ENCODE measurements around the gene LRRC74A. TPM values are rescaled to one million over a fixed set of nuclear protein-coding genes. Genes with fewer than 3 reads are reported as not detected.

LRRC74A gene
- total RNA-seq, 1 donor from 2014 or later, result not detected

DNA sequence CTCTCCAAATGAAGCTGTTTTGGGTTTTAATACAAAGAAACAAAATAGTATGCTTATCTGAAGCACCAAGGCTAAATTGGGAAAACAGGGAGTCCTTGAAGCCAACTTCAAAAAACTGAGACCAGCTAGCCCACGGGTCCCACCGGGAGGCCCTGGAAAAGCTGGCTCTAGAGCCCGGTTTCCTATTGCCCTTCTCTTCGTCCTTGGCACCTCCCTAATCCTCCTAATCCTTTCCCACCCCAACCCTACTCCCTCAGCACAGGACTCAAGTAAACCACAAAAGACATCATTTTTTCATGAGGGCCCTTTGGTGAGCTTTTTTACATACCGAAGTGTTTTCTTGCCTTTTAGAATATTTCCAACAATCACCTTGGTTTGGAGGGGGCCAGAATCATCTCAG lies 11.3 kb downstream of the LRRC74A start:
- Histone ChIP-seq H3K4me1 (ENCODE audit: control insufficient read depth in 3 of 3, insufficient read depth in 3 of 3, low read length in 3 of 3) (no peaks in the 10 kb centered on the region), H3K36me3 (ENCODE audit: control insufficient read depth in 3 of 3, insufficient read depth in 3 of 3, low read length in 3 of 3) (no peaks in the 10 kb centered on the region), H3K27me3 (ENCODE audit: control insufficient read depth in 3 of 3, insufficient read depth in 3 of 3, low read length in 3 of 3) (peaks cover 0 to 6% (median 0%) of the 10 kb centered on the region in 3 donors), H3K27ac (ENCODE audit: low read depth, low read length) (no peak overlapping the region), H3K9me3 (ENCODE audit: control insufficient read depth in 3 of 3, low read length in 3 of 3) (no peaks in the 10 kb centered on the region), H3K9ac (ENCODE audit: low read depth in 1 of 3, low read length in 3 of 3) (no peak overlapping the region), H3K4me3 (ENCODE audit: low read length in 3 of 3) (no peak overlapping the region)

GRCh38 chr14:76842414-76842813 lies 16.2 kb downstream of the LRRC74A start:
- no peak overlapping the region for H3K9ac ChIP-seq (ENCODE audit: low read depth in 1 of 3, low read length in 3 of 3)
- peaks cover 0 to 8% (median 0%) of the 10 kb centered on the region in 3 donors for H3K27me3 ChIP-seq (ENCODE audit: control insufficient read depth in 3 of 3, insufficient read depth in 3 of 3, low read length in 3 of 3)
- H3K27ac ChIP-seq (ENCODE audit: low read depth, low read length), result no peak overlapping the region
- H3K9me3 ChIP-seq (ENCODE audit: control insufficient read depth in 3 of 3, low read length in 3 of 3), result no peaks in the 10 kb centered on the region
- no peaks in the 10 kb centered on the region for H3K36me3 ChIP-seq (ENCODE audit: control insufficient read depth in 3 of 3, insufficient read depth in 3 of 3, low read length in 3 of 3)
- H3K4me3 ChIP-seq (ENCODE audit: low read length in 3 of 3), result no peak overlapping the region
- H3K4me1 ChIP-seq (ENCODE audit: control insufficient read depth in 3 of 3, insufficient read depth in 3 of 3, low read length in 3 of 3), result no peaks in the 10 kb centered on the region

- Histone ChIP-seq H3K36me3 (ENCODE audit: control insufficient read depth in 3 of 3, insufficient read depth in 3 of 3, low read length in 3 of 3) (no peaks in the 10 kb centered on the region), H3K4me3 (ENCODE audit: low read length in 3 of 3) (no peak overlapping the region), H3K9me3 (ENCODE audit: control insufficient read depth in 3 of 3, low read length in 3 of 3) (no peaks in the 10 kb centered on the region), H3K27ac (ENCODE audit: low read depth, low read length) (peak overlapping the region; percentile 57), H3K4me1 (ENCODE audit: control insufficient read depth in 3 of 3, insufficient read depth in 3 of 3, low read length in 3 of 3) (no peaks in the 10 kb centered on the region), H3K27me3 (ENCODE audit: control insufficient read depth in 3 of 3, insufficient read depth in 3 of 3, low read length in 3 of 3) (peaks cover 0 to 6% (median 0%) of the 10 kb centered on the region in 3 donors), H3K9ac (ENCODE audit: low read depth in 1 of 3, low read length in 3 of 3) (no peak overlapping the region)
Measured at GRCh38 chr14:76844223-76844622, 18.0 kb downstream of the LRRC74A start.

DNA sequence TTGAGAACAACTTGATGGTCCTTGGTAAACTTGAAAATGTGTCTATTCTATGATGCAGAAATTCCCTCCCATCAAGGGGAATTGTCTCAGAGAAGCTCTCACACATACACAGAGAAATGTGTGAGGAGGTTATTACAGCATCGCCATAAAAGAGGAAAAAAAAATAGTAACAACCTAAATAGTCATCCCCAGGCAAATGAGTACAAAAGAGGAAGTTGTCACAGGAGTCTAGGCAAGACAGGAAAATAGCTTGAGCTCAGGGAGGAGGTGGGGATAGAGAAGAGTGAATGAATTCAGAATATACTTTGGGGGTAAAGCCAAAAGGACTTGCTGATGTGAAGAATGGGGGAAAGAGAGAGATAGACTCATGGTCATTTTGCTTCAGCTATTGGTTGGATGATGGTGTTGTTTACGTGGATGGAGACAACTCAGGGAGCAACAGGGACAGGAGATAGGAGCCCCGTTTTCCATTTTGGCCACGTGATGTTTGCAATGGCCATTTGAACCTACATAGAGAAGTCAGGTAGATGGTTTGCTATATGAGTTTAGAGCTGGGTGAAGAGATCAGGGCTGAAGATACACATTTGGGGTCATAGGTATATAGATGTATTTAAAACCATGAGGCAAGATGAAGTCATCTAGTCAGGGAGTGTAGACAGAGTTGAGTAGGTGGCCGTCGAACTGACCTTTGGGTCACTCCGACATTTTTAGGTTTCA lies 20.3 kb downstream of the LRRC74A start:
- Histone ChIP-seq H3K9ac (ENCODE audit: low read depth in 1 of 3, low read length in 3 of 3) (no peak overlapping the region), H3K36me3 (ENCODE audit: control insufficient read depth in 3 of 3, insufficient read depth in 3 of 3, low read length in 3 of 3) (no peaks in the 10 kb centered on the region), H3K27me3 (ENCODE audit: control insufficient read depth in 3 of 3, insufficient read depth in 3 of 3, low read length in 3 of 3) (peaks cover 0 to 6% (median 0%) of the 10 kb centered on the region in 3 donors), H3K4me1 (ENCODE audit: control insufficient read depth in 3 of 3, insufficient read depth in 3 of 3, low read length in 3 of 3) (no peaks in the 10 kb centered on the region), H3K4me3 (ENCODE audit: low read length in 3 of 3) (no peak overlapping the region), H3K27ac (ENCODE audit: low read depth, low read length) (no peak overlapping the region), H3K9me3 (ENCODE audit: control insufficient read depth in 3 of 3, low read length in 3 of 3) (no peaks in the 10 kb centered on the region)

DNA sequence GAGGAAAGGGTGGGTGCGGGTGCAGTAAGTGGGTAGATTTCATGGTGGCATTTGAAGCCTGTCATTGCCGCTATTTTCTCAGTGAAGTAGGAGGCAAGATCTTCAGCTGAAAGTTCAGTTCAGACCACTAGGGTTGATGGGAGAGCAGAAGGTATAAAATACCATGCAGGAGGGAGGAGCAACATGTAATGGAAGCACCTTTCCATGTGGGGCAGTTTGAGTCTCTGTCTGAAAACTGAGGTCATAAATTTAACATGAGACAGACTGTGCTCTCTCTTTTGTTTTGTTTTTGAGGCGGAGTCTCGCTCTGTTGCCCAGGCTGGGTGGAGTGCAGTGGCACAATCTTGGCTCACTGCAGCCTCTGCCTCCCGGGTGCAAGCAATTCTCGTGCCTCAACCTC lies 22.7 kb downstream of the LRRC74A start:
- no peak overlapping the region for H3K4me3 ChIP-seq (ENCODE audit: low read length in 3 of 3)
- H3K4me1 ChIP-seq (ENCODE audit: control insufficient read depth in 3 of 3, insufficient read depth in 3 of 3, low read length in 3 of 3), result no peaks in the 10 kb centered on the region
- no peak overlapping the region for H3K9ac ChIP-seq (ENCODE audit: low read depth in 1 of 3, low read length in 3 of 3)
- no peak overlapping the region for H3K27ac ChIP-seq (ENCODE audit: low read depth, low read length)
- no peaks in the 10 kb centered on the region for H3K36me3 ChIP-seq (ENCODE audit: control insufficient read depth in 3 of 3, insufficient read depth in 3 of 3, low read length in 3 of 3)
- H3K27me3 ChIP-seq (ENCODE audit: control insufficient read depth in 3 of 3, insufficient read depth in 3 of 3, low read length in 3 of 3), result no peaks in the 10 kb centered on the region
- H3K9me3 ChIP-seq (ENCODE audit: control insufficient read depth in 3 of 3, low read length in 3 of 3), result no peaks in the 10 kb centered on the region

- no peaks in the 10 kb centered on the region for H3K4me1 ChIP-seq (ENCODE audit: control insufficient read depth in 3 of 3, insufficient read depth in 3 of 3, low read length in 3 of 3)
Measured at GRCh38 chr14:76855066-76855465, 28.9 kb downstream of the LRRC74A start.

GRCh38 chr14:76856769-76857168 lies 30.6 kb downstream of the LRRC74A start:
- H3K9ac ChIP-seq (ENCODE audit: low read depth in 1 of 3, low read length in 3 of 3), result no peak overlapping the region

More at GRCh38 chr14:76855066-76855465, 28.9 kb downstream of the LRRC74A start:
- no peaks in the 10 kb centered on the region for H3K9me3 ChIP-seq (ENCODE audit: control insufficient read depth in 3 of 3, low read length in 3 of 3)
- H3K36me3 ChIP-seq (ENCODE audit: control insufficient read depth in 3 of 3, insufficient read depth in 3 of 3, low read length in 3 of 3), result no peaks in the 10 kb centered on the region
- no peak overlapping the region for H3K4me3 ChIP-seq (ENCODE audit: low read length in 3 of 3)
- peaks cover 0 to 2% (median 0%) of the 10 kb centered on the region in 3 donors for H3K27me3 ChIP-seq (ENCODE audit: control insufficient read depth in 3 of 3, insufficient read depth in 3 of 3, low read length in 3 of 3)
- no peak overlapping the region for H3K27ac ChIP-seq (ENCODE audit: low read depth, low read length)
- no peak overlapping the region for H3K9ac ChIP-seq (ENCODE audit: low read depth in 1 of 3, low read length in 3 of 3)

DNA sequence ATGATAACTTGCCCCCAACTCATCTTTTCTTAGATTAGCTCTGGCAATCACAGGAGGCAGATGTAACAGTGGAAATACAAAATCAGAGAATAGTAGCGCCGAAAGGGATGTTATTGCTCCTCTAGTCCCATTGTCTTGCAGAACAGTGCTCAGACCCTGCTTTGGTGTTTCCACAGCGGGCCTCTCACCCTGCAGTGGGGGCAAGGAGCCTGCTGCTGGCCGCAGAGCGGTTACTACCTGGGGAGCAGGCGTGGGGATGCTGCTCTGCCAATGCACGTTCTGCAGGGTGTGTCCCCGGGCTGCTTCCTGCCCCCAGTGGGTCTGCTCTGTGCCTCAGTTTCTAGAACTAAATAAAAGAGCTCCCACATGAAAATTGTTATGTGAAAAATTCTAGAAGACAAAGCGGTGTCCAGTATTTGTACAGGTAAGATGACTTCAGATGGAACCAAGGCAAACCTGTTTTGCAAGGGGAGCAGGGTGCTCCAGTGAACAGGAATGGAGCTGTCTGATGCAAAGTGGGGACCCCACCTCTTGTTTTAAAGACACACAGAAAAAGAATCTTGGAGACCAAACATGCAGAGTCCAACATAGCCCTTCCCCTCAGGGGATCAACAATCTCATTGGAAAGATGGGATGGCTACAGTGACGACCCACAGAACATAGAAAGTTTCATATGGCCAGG lies 35.5 kb downstream of the LRRC74A start:
- H3K4me1 ChIP-seq (ENCODE audit: control insufficient read depth in 3 of 3, insufficient read depth in 3 of 3, low read length in 3 of 3), result peaks cover 7 to 8% (median 7%) of the 10 kb centered on the region in 3 donors
- no peak overlapping the region for H3K4me3 ChIP-seq (ENCODE audit: low read length in 3 of 3)
- H3K27ac ChIP-seq (ENCODE audit: low read depth, low read length), result no peak overlapping the region

More at GRCh38 chr14:76856769-76857168, 30.6 kb downstream of the LRRC74A start:
- no peak overlapping the region for H3K4me3 ChIP-seq (ENCODE audit: low read length in 3 of 3)
- no peak overlapping the region for H3K27ac ChIP-seq (ENCODE audit: low read depth, low read length)
- no peaks in the 10 kb centered on the region for H3K36me3 ChIP-seq (ENCODE audit: control insufficient read depth in 3 of 3, insufficient read depth in 3 of 3, low read length in 3 of 3)
- H3K27me3 ChIP-seq (ENCODE audit: control insufficient read depth in 3 of 3, insufficient read depth in 3 of 3, low read length in 3 of 3), result peaks cover 0 to 2% (median 0%) of the 10 kb centered on the region in 3 donors
- no peaks in the 10 kb centered on the region for H3K4me1 ChIP-seq (ENCODE audit: control insufficient read depth in 3 of 3, insufficient read depth in 3 of 3, low read length in 3 of 3)
- H3K9me3 ChIP-seq (ENCODE audit: control insufficient read depth in 3 of 3, low read length in 3 of 3), result no peaks in the 10 kb centered on the region

GRCh38 chr14:76862546-76863282 lies 36.5 kb downstream of the LRRC74A start:
- Histone ChIP-seq H3K27me3 (ENCODE audit: control insufficient read depth in 3 of 3, insufficient read depth in 3 of 3, low read length in 3 of 3) (peaks cover 0 to 16% (median 10%) of the 10 kb centered on the region in 3 donors), H3K36me3 (ENCODE audit: control insufficient read depth in 3 of 3, insufficient read depth in 3 of 3, low read length in 3 of 3) (no peaks in the 10 kb centered on the region), H3K9ac (ENCODE audit: low read depth in 1 of 3, low read length in 3 of 3) (no peak overlapping the region), H3K4me1 (ENCODE audit: control insufficient read depth in 3 of 3, insufficient read depth in 3 of 3, low read length in 3 of 3) (peaks cover 7 to 15% (median 12%) of the 10 kb centered on the region in 3 donors), H3K27ac (ENCODE audit: low read depth, low read length) (no peak overlapping the region), H3K9me3 (ENCODE audit: control insufficient read depth in 3 of 3, low read length in 3 of 3) (no peaks in the 10 kb centered on the region), H3K4me3 (ENCODE audit: low read length in 3 of 3) (no peak overlapping the region)

More for the DNA sequence above, 35.5 kb downstream of the LRRC74A start:
- no peaks in the 10 kb centered on the region for H3K36me3 ChIP-seq (ENCODE audit: control insufficient read depth in 3 of 3, insufficient read depth in 3 of 3, low read length in 3 of 3)
- H3K27me3 ChIP-seq (ENCODE audit: control insufficient read depth in 3 of 3, insufficient read depth in 3 of 3, low read length in 3 of 3), result peaks cover 0 to 10% (median 7%) of the 10 kb centered on the region in 3 donors
- H3K9me3 ChIP-seq (ENCODE audit: control insufficient read depth in 3 of 3, low read length in 3 of 3), result no peaks in the 10 kb centered on the region
- no peak overlapping the region for H3K9ac ChIP-seq (ENCODE audit: low read depth in 1 of 3, low read length in 3 of 3)

Measured in skeletal muscle tissue (tissue), 4 donors.